IPS-15b (cell line): Measurements from ENCODE around the gene PLXNA2.

ENCODE experiments used
- H3K27me3 ChIP-seq: one replicate; pipeline ENCODE4 v1.6.1; 2013; ENCODE audit warnings: low read length; ENCODE audit not compliant: control insufficient read depth, insufficient read depth
- H3K36me3 ChIP-seq: one replicate; pipeline ENCODE4 v1.6.1; 2013; ENCODE audit warnings: low read length; ENCODE audit not compliant: control insufficient read depth, insufficient read depth
- H3K4me1 ChIP-seq: one replicate; pipeline ENCODE4 v1.6.1; 2013; ENCODE audit warnings: mild to moderate bottlenecking, low read length; ENCODE audit not compliant: control insufficient read depth, insufficient read depth
- H3K4me3 ChIP-seq: one replicate; pipeline ENCODE4 v1.5.1; 2013; ENCODE audit warnings: low read depth, low read length
- H3K9ac ChIP-seq: one replicate; pipeline ENCODE4 v1.6.1; 2013; ENCODE audit warnings: low read depth, mild to moderate bottlenecking, low read length
- H3K9me3 ChIP-seq: one replicate; pipeline ENCODE4 v1.6.1; 2013; ENCODE audit warnings: mild to moderate bottlenecking, low read length; ENCODE audit not compliant: control insufficient read depth, insufficient read depth

Gene PLXNA2

GRCh38 chr1:208203848-208204609, 40.2 kb downstream of the PLXNA2 start:
- no peak overlapping the region for H3K4me3 ChIP-seq
- no peaks in the 10 kb centered on the region for H3K36me3 ChIP-seq
- H3K9me3 ChIP-seq = no peaks in the 10 kb centered on the region
- H3K4me1 ChIP-seq = peaks cover 5% of the 10 kb centered on the region
- no peak overlapping the region for H3K9ac ChIP-seq
- no peaks in the 10 kb centered on the region for H3K27me3 ChIP-seq

- H3K27me3 ChIP-seq = no peaks in the 10 kb centered on the region
- peaks cover 5% of the 10 kb centered on the region for H3K4me1 ChIP-seq
- H3K36me3 ChIP-seq = no peaks in the 10 kb centered on the region
- H3K4me3 ChIP-seq = no peak overlapping the region
- H3K9me3 ChIP-seq = no peaks in the 10 kb centered on the region
- H3K9ac ChIP-seq = no peak overlapping the region
Observed at GRCh38 chr1:208203127-208203847, 40.9 kb downstream of the PLXNA2 start.

- no peaks in the 10 kb centered on the region for H3K9me3 ChIP-seq
- no peaks in the 10 kb centered on the region for H3K36me3 ChIP-seq
- no peak overlapping the region for H3K4me3 ChIP-seq
- no peaks in the 10 kb centered on the region for H3K27me3 ChIP-seq
- peaks cover 5% of the 10 kb centered on the region for H3K4me1 ChIP-seq
- no peak overlapping the region for H3K9ac ChIP-seq
Observed at GRCh38 chr1:208202333-208202995, 41.7 kb downstream of the PLXNA2 start.

GRCh38 chr1:208201229-208201628, 43.0 kb downstream of the PLXNA2 start:
- H3K9ac ChIP-seq = no peak overlapping the region
- H3K27me3 ChIP-seq = no peaks in the 10 kb centered on the region
- H3K9me3 ChIP-seq = no peaks in the 10 kb centered on the region
- H3K36me3 ChIP-seq = no peaks in the 10 kb centered on the region
- peaks cover 5% of the 10 kb centered on the region for H3K4me1 ChIP-seq
- H3K4me3 ChIP-seq = no peak overlapping the region

GRCh38 chr1:208200116-208200515, 44.1 kb downstream of the PLXNA2 start:
- H3K27me3 ChIP-seq = no peaks in the 10 kb centered on the region
- no peaks in the 10 kb centered on the region for H3K9me3 ChIP-seq
- H3K4me3 ChIP-seq = no peak overlapping the region
- H3K36me3 ChIP-seq = no peaks in the 10 kb centered on the region
- H3K9ac ChIP-seq = no peak overlapping the region
- H3K4me1 ChIP-seq = peaks cover 5% of the 10 kb centered on the region

- H3K27me3 ChIP-seq = no peaks in the 10 kb centered on the region
- H3K9ac ChIP-seq = no peak overlapping the region
- H3K4me3 ChIP-seq = no peak overlapping the region
- peaks cover 5% of the 10 kb centered on the region for H3K4me1 ChIP-seq
- H3K9me3 ChIP-seq = no peaks in the 10 kb centered on the region
- H3K36me3 ChIP-seq = no peaks in the 10 kb centered on the region
Observed at GRCh38 chr1:208198236-208198635, 45.9 kb downstream of the PLXNA2 start.

- Histone ChIP-seq H3K36me3 (no peaks in the 10 kb centered on the region), H3K9ac (no peak overlapping the region)
Observed at GRCh38 chr1:208194944-208195343, 49.2 kb downstream of the PLXNA2 start.

GRCh38 chr1:208192995-208193394, 51.2 kb downstream of the PLXNA2 start:
- Histone ChIP-seq H3K36me3 (no peaks in the 10 kb centered on the region), H3K27me3 (no peaks in the 10 kb centered on the region), H3K4me1 (no peaks in the 10 kb centered on the region), H3K9me3 (no peaks in the 10 kb centered on the region), H3K9ac (no peak overlapping the region), H3K4me3 (no peak overlapping the region)

More at GRCh38 chr1:208194944-208195343, 49.2 kb downstream of the PLXNA2 start:
- Histone ChIP-seq H3K4me3 (no peak overlapping the region), H3K27me3 (no peaks in the 10 kb centered on the region), H3K4me1 (no peaks in the 10 kb centered on the region), H3K9me3 (no peaks in the 10 kb centered on the region)

- Histone ChIP-seq H3K27me3 (no peaks in the 10 kb centered on the region), H3K9ac (no peak overlapping the region), H3K4me1 (no peaks in the 10 kb centered on the region), H3K36me3 (no peaks in the 10 kb centered on the region), H3K9me3 (no peaks in the 10 kb centered on the region), H3K4me3 (no peak overlapping the region)
Observed at GRCh38 chr1:208190784-208191183, 53.4 kb downstream of the PLXNA2 start.

- no peaks in the 10 kb centered on the region for H3K27me3 ChIP-seq
- no peak overlapping the region for H3K9ac ChIP-seq
- H3K4me3 ChIP-seq = no peak overlapping the region
- no peaks in the 10 kb centered on the region for H3K9me3 ChIP-seq
- H3K36me3 ChIP-seq = no peaks in the 10 kb centered on the region
- H3K4me1 ChIP-seq = no peaks in the 10 kb centered on the region
Observed at GRCh38 chr1:208189716-208190115, 54.5 kb downstream of the PLXNA2 start.

- Histone ChIP-seq H3K9ac (no peak overlapping the region), H3K9me3 (no peaks in the 10 kb centered on the region)
Observed at GRCh38 chr1:208189183-208189582, 55.0 kb downstream of the PLXNA2 start.

More at GRCh38 chr1:208189183-208189582, 55.0 kb downstream of the PLXNA2 start:
- H3K36me3 ChIP-seq = no peaks in the 10 kb centered on the region
- H3K4me1 ChIP-seq = no peaks in the 10 kb centered on the region
- H3K27me3 ChIP-seq = no peaks in the 10 kb centered on the region
- H3K4me3 ChIP-seq = no peak overlapping the region
